ENCODE data around the gene ZNF90. TPM values are rescaled to one million over a fixed set of nuclear protein-coding genes. Genes with fewer than 3 reads are reported as not detected.

Gene ZNF90
- total RNA-seq, 2 experiments from 2014 or later = 16.7 to 17.0 TPM

Other genes with a start within 250 kb of the ZNF90 start
- gene ZNF253, start 212.1 kb upstream of the ZNF90 start, total RNA-seq = 10 to 100 TPM; 11.9 to 12.1 TPM
- 1 to 10 TPM; 8.7 to 9.3 TPM for gene ZNF93, start 177.1 kb upstream of the ZNF90 start, total RNA-seq
- 10 to 100 TPM in 1 of 2 experiments, 1 to 10 TPM in 1; 10.0 to 10.2 TPM for gene ZNF682, start 38.5 kb upstream of the ZNF90 start, total RNA-seq
- gene ZNF486, start 89.2 kb downstream of the ZNF90 start, total RNA-seq = 10 to 100 TPM; 11.2 to 13.2 TPM